Tibial artery (tissue), 4 donors: ENCODE measurements around the gene AGRN.
"Not testable (repeated sequence)": the region's sequence is repeated elsewhere in the genome, so short reads cannot be mapped to it uniquely, and the experiment has no call there.

Source experiments
- DNase-seq, 2 donors: peaks; one replicate each; pipeline ENCODE4 v3.0.0-alpha.2; 2019
- H3K27ac ChIP-seq, 2 donors: fragments of 200-600 bp; sonication (generic) in 1 of 2; 1 replicate in 1 of 2; 2 replicates in 1 of 2; pipeline ENCODE4 v1.5.1; 2018 to 2019; ENCODE audit warnings: mild to moderate bottlenecking in 1 of 2
- H3K27me3 ChIP-seq, 2 donors: fragments of 200-600 bp; sonication (generic) in 1 of 2; one replicate each; pipeline versions ENCODE4 v1.5.1 to v1.6.0; 2016 to 2019
- H3K36me3 ChIP-seq, 3 donors: fragments of 200-600 bp; sonication (generic) in 2 of 3; one replicate each; pipeline ENCODE4 v1.5.1; 2016 to 2019; ENCODE audit warnings: mild to moderate bottlenecking in 2 of 3
- H3K4me1 ChIP-seq, 4 donors: fragments of 200-600 bp; sonication (generic) in 2 of 4; 1 replicate in 3 of 4; 2 replicates in 1 of 4; pipeline ENCODE4 v1.5.1; 2016 to 2019
- H3K4me3 ChIP-seq, 2 donors: fragments of 200-600 bp; sonication (generic) in 1 of 2; 1 replicate in 1 of 2; 2 replicates in 1 of 2; pipeline ENCODE4 v1.5.1; 2018 to 2019; ENCODE audit warnings: mild to moderate bottlenecking in 2 of 2
- H3K9me3 ChIP-seq, 3 donors: fragments of 200-600 bp; sonication (generic) in 1 of 3; one replicate each; pipeline ENCODE4 v1.5.1; 2016 to 2019
- CTCF ChIP-seq, 2 experiments: fragments of 200-600 bp in 1 of 2; fragments of 450-650 bp in 1 of 2; IDR thresholded peaks; one replicate each; pipeline ENCODE4 v1.5.1; 2017 to 2019; ENCODE audit warnings: antibody characterized with exemption in 2 of 2, mild to moderate bottlenecking in 1 of 2, moderate library complexity in 1 of 2
- intact Hi-C: fragments of 100-400 bp; cut with DNase I; formaldehyde crosslinking; loops from one replicate; pipeline ENCODE4 v1.15.0; 2023; ENCODE audit warnings: low total_unique reads

AGRN gene

GRCh38 chr1:1011396-1011949 lies 8.4 kb upstream of the AGRN start:
- Histone ChIP-seq H3K9me3 (no peaks in the 10 kb centered on the region), H3K4me3 (no peak overlapping the region), H3K27ac (no peak overlapping the region), H3K4me1 (peaks cover 0 to 21% (median 15%) of the 10 kb centered on the region in 4 donors), H3K27me3 (no peaks in the 10 kb centered on the region), H3K36me3 (no peaks in the 10 kb centered on the region)
- DNase-seq = no peak
- intact Hi-C loops = no loop called here
- no peak for TF ChIP-seq CTCF (IDR thresholded peaks at IDR 0.05)

GRCh38 chr1:1012736-1013104 lies 7.2 kb upstream of the AGRN start:
- Histone ChIP-seq H3K4me1 (peaks cover 0 to 21% (median 15%) of the 10 kb centered on the region in 4 donors), H3K4me3 (peak overlapping the region; percentile 57 to 65), H3K27ac (peak overlapping the region; percentile 72 to 85)
- H3K27me3 ChIP-seq, DNase-seq, H3K9me3 ChIP-seq, H3K36me3 ChIP-seq, intact Hi-C loops: not testable (repeated sequence)

- intact Hi-C loops = no loop called here
These were observed 6.6 kb upstream of the AGRN start, which contains the start of gene ISG15 for GRCh38 chr1:1013105-1013921. TSS of gene ISG15 (plus strand) at chr1:1013497. CDS start at chr1:1013574, 77 bp downstream.

GRCh38 chr1:1013922-1014648 lies 5.8 kb upstream of the AGRN start:
- Histone ChIP-seq H3K27ac (peak overlapping the region; percentile 72 to 85), H3K36me3 (no peaks in the 10 kb centered on the region), H3K9me3 (no peaks in the 10 kb centered on the region), H3K4me3 (peak overlapping the region; percentile 57 to 65), H3K4me1 (peaks cover 0 to 24% (median 18%) of the 10 kb centered on the region in 4 donors), H3K27me3 (no peaks in the 10 kb centered on the region)
- intact Hi-C loops = no loop called here
- no peak for DNase-seq
- no peak for TF ChIP-seq CTCF (IDR thresholded peaks at IDR 0.05)

More at GRCh38 chr1:1013105-1013921, 6.6 kb upstream of the AGRN start, which contains the start of gene ISG15:
- peak; percentile 92 to 95 for DNase-seq
- TF ChIP-seq CTCF (IDR thresholded peaks at IDR 0.05) = no peak
- H3K4me1 ChIP-seq = peaks cover 0 to 21% (median 15%) of the 10 kb centered on the region in 4 donors
- H3K27ac ChIP-seq = peak within 1 kb of the TSS; percentile 72 to 85
- H3K9me3 ChIP-seq = no peaks in the 10 kb centered on the region
- no peaks in the 10 kb centered on the region for H3K36me3 ChIP-seq
- peak within 1 kb of the TSS; percentile 57 to 65 for H3K4me3 ChIP-seq
- H3K27me3 ChIP-seq = no peaks in the 10 kb centered on the region

GRCh38 chr1:1014799-1015681 lies 4.9 kb upstream of the AGRN start:
- Histone ChIP-seq H3K9me3 (no peaks in the 10 kb centered on the region), H3K27me3 (no peaks in the 10 kb centered on the region), H3K36me3 (no peaks in the 10 kb centered on the region), H3K4me1 (peaks cover 0 to 26% (median 19%) of the 10 kb centered on the region in 4 donors), H3K27ac (peak overlapping the region; percentile 72 to 85), H3K4me3 (peak overlapping the region; percentile 57 to 65)
- TF ChIP-seq CTCF (IDR thresholded peaks at IDR 0.05) = peak in 1 of 2 experiments; percentile 6
- intact Hi-C loops = no loop called here
- DNase-seq = no peak

- intact Hi-C loops, H3K36me3 ChIP-seq, H3K4me3 ChIP-seq, H3K9me3 ChIP-seq, H3K27ac ChIP-seq, H3K27me3 ChIP-seq, DNase-seq: not testable (repeated sequence)
- peaks cover 0 to 42% (median 32%) of the 10 kb centered on the region in 4 donors for H3K4me1 ChIP-seq
These were observed 2.3 kb upstream of the AGRN start for GRCh38 chr1:1017397-1018320.

- H3K36me3 ChIP-seq, intact Hi-C loops: not testable (repeated sequence)
- H3K4me1 ChIP-seq = peaks cover 0 to 43% (median 31%) of the 10 kb centered on the region in 4 donors
These were observed 1.6 kb upstream of the AGRN start for GRCh38 chr1:1018321-1018685.

More at GRCh38 chr1:1018321-1018685, 1.6 kb upstream of the AGRN start:
- H3K27me3 ChIP-seq, DNase-seq, H3K27ac ChIP-seq, H3K4me3 ChIP-seq, H3K9me3 ChIP-seq: not testable (repeated sequence)
